GM21825 (cell line): Measurements from ENCODE around the gene PDXK.

ENCODE experiments used
- ATAC-seq: cut with Tn5 transposase; IDR thresholded peaks from one replicate; pipeline ENCODE4 v1.9.1; 2021; ENCODE audit warnings: mild to moderate bottlenecking, moderate library complexity; ENCODE audit not compliant: unreplicated experiment

Gene PDXK

GRCh38 chr21:43762303-43763128, 43.6 kb downstream of the PDXK start:
- no peak for ATAC-seq

DNA sequence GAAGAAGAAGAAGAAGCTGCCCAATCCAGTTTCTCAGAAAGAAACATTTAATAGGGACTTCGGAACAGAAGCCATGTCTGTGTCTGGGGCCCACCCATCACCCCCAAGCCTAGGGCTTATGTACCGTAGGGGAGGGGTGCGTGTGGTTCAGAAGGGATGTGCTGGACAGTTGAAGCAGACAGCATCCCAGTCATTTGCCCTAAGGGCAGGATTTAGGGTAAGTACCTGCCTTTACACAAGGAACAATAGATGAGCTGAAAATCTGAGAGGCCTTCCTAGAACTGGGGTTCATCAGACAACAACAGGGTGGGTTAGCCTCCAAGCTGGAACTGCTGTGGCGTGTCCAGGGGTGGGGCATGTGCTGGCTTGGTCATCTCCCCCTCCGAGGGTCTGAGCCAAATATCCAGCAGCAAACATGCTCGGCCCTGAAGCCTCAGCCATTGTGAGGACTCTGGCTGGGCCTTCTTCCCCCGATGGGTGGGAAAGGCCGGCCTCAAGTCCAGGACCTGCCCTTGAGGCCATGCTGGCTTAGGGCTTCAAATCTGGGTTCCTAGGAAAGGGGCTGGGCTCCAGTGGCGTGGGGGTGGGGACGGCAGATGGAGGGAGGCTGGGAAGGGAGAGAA, 45.1 kb downstream of the PDXK start:
- no peak for ATAC-seq

GRCh38 chr21:43764576-43765495, 45.9 kb downstream of the PDXK start:
- ATAC-seq, result no peak

DNA sequence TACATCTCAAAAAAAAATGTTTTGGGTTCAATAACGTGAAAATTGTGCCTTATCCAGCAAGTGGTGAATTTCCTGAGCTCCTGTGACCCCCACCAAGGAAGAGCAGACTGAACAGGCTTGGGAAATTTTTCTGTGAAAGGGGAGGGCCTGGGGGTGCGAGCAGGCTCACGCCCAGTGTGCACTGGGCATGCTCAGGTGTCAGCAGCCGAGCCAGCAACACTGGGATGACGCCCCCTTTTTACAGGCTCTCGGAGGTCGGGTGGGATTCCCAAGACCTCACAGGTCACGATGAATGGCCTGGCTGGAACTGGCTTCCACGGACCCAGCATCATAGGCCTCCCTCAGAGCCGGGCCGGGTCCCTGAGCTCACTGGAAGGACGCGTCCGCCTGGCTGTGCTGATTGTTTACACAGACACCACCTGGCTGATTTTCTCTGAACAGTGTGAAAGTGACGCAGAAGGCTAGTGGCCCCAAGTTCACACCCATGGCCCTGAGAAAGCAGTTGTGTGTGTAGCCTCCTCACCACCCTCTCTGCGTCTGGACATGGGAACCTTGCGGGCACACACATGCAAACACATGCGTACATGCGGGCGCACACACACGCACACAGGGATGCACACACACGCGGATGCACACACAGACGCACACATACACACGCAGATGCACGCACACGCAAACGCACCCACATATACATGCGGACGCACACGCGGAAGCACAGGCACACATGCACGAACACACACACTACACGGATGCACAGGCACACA, 48.0 kb downstream of the PDXK start:
- no peak for ATAC-seq

DNA sequence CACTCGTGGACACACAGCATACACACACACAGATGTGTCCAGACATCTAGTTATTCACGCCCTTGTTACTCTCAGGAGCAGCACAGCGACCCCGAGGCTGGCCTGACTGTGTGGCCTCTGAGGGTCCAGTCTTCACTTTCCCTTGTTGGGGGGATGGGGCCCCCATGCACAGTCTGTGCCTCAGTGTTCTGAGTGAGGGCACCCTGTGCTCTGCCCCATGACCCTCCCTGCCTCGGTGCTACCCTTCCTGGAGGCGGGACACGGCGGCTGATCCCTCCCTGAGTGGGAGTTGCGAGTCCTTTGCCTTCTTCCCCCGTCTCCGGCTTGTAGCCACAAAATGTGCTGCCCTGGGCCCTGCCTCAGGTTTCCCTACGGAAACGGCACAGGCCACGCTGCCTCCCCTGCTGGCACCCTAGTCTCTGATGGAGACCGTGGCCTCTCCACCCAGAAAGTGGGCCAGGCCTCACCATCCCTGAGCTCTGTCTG, 48.6 kb downstream of the PDXK start:
- ATAC-seq, result no peak

- ATAC-seq, result no peak
These were observed 49.3 kb downstream of the PDXK start for GRCh38 chr21:43767984-43768867.

- no peak for ATAC-seq
These were observed 49.9 kb downstream of the PDXK start for GRCh38 chr21:43768868-43769167.

- ATAC-seq, result no peak
These were observed 50.5 kb downstream of the PDXK start for GRCh38 chr21:43769325-43769958.

GRCh38 chr21:43770066-43770655, 51.2 kb downstream of the PDXK start:
- no peak for ATAC-seq

GRCh38 chr21:43771199-43771675, 52.3 kb downstream of the PDXK start:
- no peak for ATAC-seq

GRCh38 chr21:43771698-43772424, 52.9 kb downstream of the PDXK start:
- ATAC-seq, result no peak

DNA sequence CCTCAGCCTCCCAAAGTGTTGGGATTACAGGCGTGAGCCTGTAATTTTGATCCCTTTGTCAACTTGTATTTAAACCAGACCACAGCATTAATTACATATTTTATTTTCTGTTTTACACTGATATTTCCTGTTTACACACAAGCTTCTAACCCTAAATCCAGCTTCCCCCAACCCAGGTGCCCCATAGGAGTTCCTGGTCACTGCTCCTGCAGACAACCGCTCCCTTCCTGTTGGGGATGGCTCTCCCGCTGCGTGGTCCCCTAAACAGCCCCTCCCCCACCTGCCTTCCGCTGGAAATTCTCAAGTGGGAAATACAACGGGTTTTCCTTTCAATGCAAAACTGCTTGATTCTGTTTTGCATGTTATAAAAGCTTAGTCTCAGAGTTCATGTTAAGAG, 53.5 kb downstream of the PDXK start:
- ATAC-seq, result no peak

GRCh38 chr21:43774163-43774562, 55.2 kb downstream of the PDXK start:
- no peak for ATAC-seq

GRCh38 chr21:43775190-43775589, 56.3 kb downstream of the PDXK start:
- ATAC-seq, result no peak

GRCh38 chr21:43775795-43776430, 57.0 kb downstream of the PDXK start, which contains the start of gene CSTB:
Gene CSTB, minus strand, starts transcription at chr21:43776308. Its CDS starts 39 bp downstream, at chr21:43776269.
- peak; percentile 62 for ATAC-seq

DNA sequence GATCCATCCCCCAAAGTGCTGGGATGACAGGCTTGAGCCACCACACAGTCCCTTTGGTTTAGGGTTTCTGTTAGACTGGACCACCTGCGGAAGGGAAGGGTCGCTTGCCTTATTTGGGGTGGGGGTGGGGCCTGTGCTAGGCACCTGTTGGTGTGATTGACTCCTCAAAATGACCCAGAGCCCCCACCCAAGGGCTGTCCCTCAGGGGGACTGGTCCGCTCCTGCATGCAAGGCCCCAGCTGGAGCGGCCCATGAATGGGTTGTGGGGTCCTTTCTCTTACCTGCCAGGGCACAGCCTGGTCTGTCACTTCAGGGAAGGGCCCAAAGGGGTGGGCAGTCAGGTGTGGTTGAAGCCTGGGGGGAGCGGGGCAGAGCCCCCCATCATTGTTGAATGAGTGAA, 59.0 kb downstream of the PDXK start:
- no peak for ATAC-seq
